SK-N-SH (cell line): Measurements from ENCODE around the gene FLRT1. TPM values are rescaled to one million over a fixed set of nuclear protein-coding genes. Genes with fewer than 3 reads are reported as not detected.

Source experiments
- CTCF ChIA-PET: fragments of 300-600, 350-600 bp; formaldehyde crosslinking; extraction: SDS; loops from one replicate; lab custom pipeline; 2021; lab: Yijun Ruan, JAX
- POLR2A ChIA-PET: fragments of 350-600 bp; sonication (Branson Sonifier 250); formaldehyde crosslinking; extraction: SDS; loops from one replicate; lab custom pipeline; 2020; ENCODE audit warnings: antibody characterized with exemption, inconsistent platforms; lab: Yijun Ruan, JAX
- DNase-seq: peaks from one replicate; pipeline ENCODE4 v3.0.0; 2012
- H2AFZ ChIP-seq: fragments of 200-600 bp; sonication (generic); 2 replicates; pipeline ENCODE4 v1.8.1; 2016; ENCODE audit warnings: antibody characterized with exemption, mild to moderate bottlenecking, low read depth
- H3F3A ChIP-seq: fragments of 200-600 bp; sonication (generic); replicated peaks from 2 replicates; pipeline ENCODE3; 2016; ENCODE audit warnings: antibody characterized with exemption, mild to moderate bottlenecking; ENCODE audit not compliant: insufficient read depth
- H3K27ac ChIP-seq, 2 experiments: fragments of 200-500 bp in 1 of 2; fragments of 200-600 bp in 1 of 2; sonication (Bioruptor generic) in 1 of 2; sonication (generic), shearing (Covaris generic) in 1 of 2; 2 replicates each; pipeline versions ENCODE4 v1.5.1 to v1.6.1; 2014 to 2016; ENCODE audit warnings: low read depth in 2 of 2, inconsistent platforms in 1 of 2, low read length in 1 of 2, mild to moderate bottlenecking in 1 of 2, mixed read lengths in 1 of 2
- H3K27me3 ChIP-seq: fragments of 200-600 bp; sonication (generic), shearing (Covaris generic); 2 replicates; pipeline ENCODE4 v1.6.1; 2016; ENCODE audit warnings: mixed run types; ENCODE audit not compliant: insufficient read depth
- H3K36me3 ChIP-seq, 2 experiments: fragments of 200-500 bp in 1 of 2; fragments of 200-600 bp in 1 of 2; sonication (Bioruptor generic) in 1 of 2; sonication (generic) in 1 of 2; replicated peaks in 1 of 2; 2 replicates each; pipeline versions ENCODE3 to v1.5.1; 2014 to 2016; ENCODE audit warnings: low read length in 1 of 2, mild to moderate bottlenecking in 1 of 2; ENCODE audit not compliant: insufficient read depth in 2 of 2, control insufficient read depth in 1 of 2
- H3K4me1 ChIP-seq, 2 experiments: fragments of 200-500 bp in 1 of 2; fragments of 200-600 bp in 1 of 2; sonication (Bioruptor generic) in 1 of 2; sonication (generic), shearing (Covaris generic) in 1 of 2; 2 replicates each; pipeline versions ENCODE4 v1.5.1 to v1.6.1; 2014 to 2016; ENCODE audit warnings: low read depth in 1 of 2, low read length in 1 of 2, mixed run types in 1 of 2; ENCODE audit not compliant: insufficient read depth in 2 of 2, control insufficient read depth in 1 of 2
- H3K4me2 ChIP-seq: fragments of 200-600 bp; sonication (generic), shearing (Covaris generic); 2 replicates; pipeline ENCODE4 v1.6.1; 2017; ENCODE audit warnings: mixed run types
- H3K4me3 ChIP-seq, 2 experiments: fragments of 200-500 bp in 1 of 2; fragments of 200-600 bp in 1 of 2; sonication (Bioruptor generic) in 1 of 2; sonication (generic), shearing (Covaris generic) in 1 of 2; 2 replicates each; pipeline versions ENCODE4 v1.5.1 to v1.8.1; 2014 to 2016; ENCODE audit warnings: low read depth in 2 of 2, inconsistent platforms in 1 of 2, low read length in 1 of 2, mild to moderate bottlenecking in 1 of 2, mixed read lengths in 1 of 2, moderate library complexity in 1 of 2
- H3K79me2 ChIP-seq: fragments of 200-600 bp; sonication (generic); 2 replicates; pipeline ENCODE4 v1.8.1; 2017; ENCODE audit warnings: mild to moderate bottlenecking; ENCODE audit not compliant: insufficient read depth
- H3K9ac ChIP-seq: fragments of 200-600 bp; sonication (generic); 2 replicates; pipeline ENCODE4 v1.6.1; 2017; ENCODE audit warnings: mixed run types
- H3K9me2 ChIP-seq: fragments of 200-600 bp; sonication (generic); 2 replicates; pipeline ENCODE4 v1.6.1; 2017; ENCODE audit warnings: mixed run types
- H3K9me3 ChIP-seq: fragments of 200-600 bp; sonication (generic); 2 replicates; pipeline ENCODE4 v1.6.1; 2017; ENCODE audit warnings: mixed run types, mild to moderate bottlenecking, moderate library complexity
- H4K20me1 ChIP-seq: fragments of 200-600 bp; sonication (generic); 2 replicates; pipeline ENCODE4 v1.6.1; 2017; ENCODE audit warnings: mild to moderate bottlenecking, mixed run types; ENCODE audit not compliant: insufficient read depth
- CHD2 ChIP-seq: fragments of 150-350 bp; IDR thresholded peaks from 2 replicates; pipeline ENCODE4 v1.6.1; 2018; ENCODE audit warnings: low read length; ENCODE audit not compliant: partially characterized antibody
- FOSL2 ChIP-seq: IDR thresholded peaks from 2 replicates; pipeline ENCODE4 v1.4.0; 2012; ENCODE audit warnings: low read depth, mild to moderate bottlenecking, moderate library complexity, borderline replicate concordance
- FOXJ3 ChIP-seq: sonication (generic); formaldehyde crosslinking; IDR thresholded peaks from 2 replicates; pipeline ENCODE4 v1.5.1; 2020; ENCODE audit warnings: mild to moderate bottlenecking, missing genetic modification reagents
- JUND ChIP-seq: IDR thresholded peaks from 2 replicates; pipeline ENCODE4 v1.4.0; 2012
- MXI1 ChIP-seq: IDR thresholded peaks from 2 replicates; pipeline ENCODE4 v1.6.1; 2012; ENCODE audit warnings: mild to moderate bottlenecking, low read depth, low read length, improper control_type of control experiment
- POLR2AphosphoS5 ChIP-seq: IDR thresholded peaks from 2 replicates; pipeline ENCODE4 v1.6.1; 2012; ENCODE audit warnings: low read depth, low read length
- RAD21 ChIP-seq: IDR thresholded peaks from 2 replicates; pipeline ENCODE4 v1.6.1; 2012; ENCODE audit warnings: mild to moderate bottlenecking, low read length
- RFX5 ChIP-seq: IDR thresholded peaks from 2 replicates; pipeline ENCODE4 v1.6.1; 2012; ENCODE audit warnings: mild to moderate bottlenecking, improper control_type of control experiment, low read length
- RXRA ChIP-seq: IDR thresholded peaks from 2 replicates; pipeline ENCODE4 v1.4.0; 2012; ENCODE audit warnings: low read depth, mild to moderate bottlenecking, borderline replicate concordance
- TAF1 ChIP-seq: IDR thresholded peaks from 2 replicates; pipeline ENCODE4 v1.6.1; 2012; ENCODE audit warnings: low read depth, mild to moderate bottlenecking, low read length, moderate library complexity, borderline replicate concordance
- TCF12 ChIP-seq: IDR thresholded peaks from 2 replicates; pipeline ENCODE4 v1.4.0; 2012
- TEAD4 ChIP-seq: IDR thresholded peaks from 2 replicates; pipeline ENCODE4 v1.4.0; 2012; ENCODE audit warnings: mild to moderate bottlenecking, borderline replicate concordance; ENCODE audit not compliant: insufficient read depth
- YY1 ChIP-seq: IDR thresholded peaks from 2 replicates; pipeline ENCODE4 v1.4.0; 2012; ENCODE audit warnings: low read depth, mild to moderate bottlenecking
- WGBS: methylation state at CpG from one replicate; pipeline ENCODE4 v1.1.6; 2017; ENCODE audit warnings: low lambda C conversion rate; 5-methylcytosine and 5-hydroxymethylcytosine counted together
- polyA plus RNA-seq, 3 experiments: library from polyadenylated mRNA; depleted of rRNA; stranded (reverse); fragments of >200 nt; gene quantifications; 2 replicates each; pipeline ENCODE4 v1.2.3, GENCODE V29; 2012
- TF ChIP-seq, protein P1 (sequence below): IDR thresholded peaks from 2 replicates; pipeline ENCODE4 v1.4.0; 2012; ENCODE audit warnings: low read depth, borderline replicate concordance
- TF ChIP-seq, protein P2 (sequence below): IDR thresholded peaks from 2 replicates; pipeline ENCODE4; 2012
- TF ChIP-seq, protein P3 (sequence below): fragments of 200-600 bp; sonication (generic); IDR thresholded peaks from 2 replicates; pipeline ENCODE4 v1.6.1; 2017; ENCODE audit warnings: antibody characterized with exemption, mild to moderate bottlenecking, moderate library complexity
- TF ChIP-seq, protein P4 (sequence below): IDR thresholded peaks from 2 replicates; pipeline ENCODE4 v1.4.0; 2012; ENCODE audit warnings: low read depth
- TF ChIP-seq, protein P5 (sequence below): fragments of 150-350 bp; IDR thresholded peaks from 2 replicates; pipeline ENCODE4 v1.6.1; 2017; ENCODE audit warnings: antibody characterized with exemption, low read length, low read depth, borderline replicate concordance

The FLRT1 gene
- polyA plus RNA-seq, 1 of the 3 experiments (the other 2 are of a cell fraction), result 0.03 TPM

DNA sequence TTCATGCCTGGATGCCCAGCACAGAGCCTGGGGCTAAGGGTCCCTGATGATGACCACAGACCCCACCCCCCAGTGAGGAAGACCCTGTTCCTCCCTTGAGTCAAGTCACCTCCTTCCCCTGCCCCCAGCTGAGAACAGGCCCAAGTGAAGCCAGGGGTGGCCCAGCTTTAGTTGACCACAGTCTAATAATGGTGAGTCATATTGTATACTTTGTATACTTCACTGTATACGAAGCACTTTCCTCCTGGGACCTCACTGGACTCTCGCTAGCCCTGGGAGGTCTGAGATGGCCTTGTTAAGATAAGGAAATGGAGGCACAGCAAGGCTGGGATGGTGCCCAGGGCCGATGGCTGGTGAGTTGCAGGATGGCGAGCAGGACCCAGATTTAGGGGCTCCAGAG, 3.7 kb upstream of the FLRT1 start:
- Histone ChIP-seq H3K9me3 (no peaks in the 10 kb centered on the region), H3K36me3 (no peaks in the 10 kb centered on the region), H3K27me3 (no peaks in the 10 kb centered on the region), H4K20me1 (no peaks in the 10 kb centered on the region), H3K4me3 (no peak overlapping the region), H3K9me2 (no peaks in the 10 kb centered on the region), H3K9ac (no peak overlapping the region), H3K27ac (no peak overlapping the region), H3F3A (no peaks in the 10 kb centered on the region), H3K4me1 (peaks cover 3 to 31% of the 10 kb centered on the region in 2 experiments; a peak in 2 of 4 replicates), H2AFZ (no peak overlapping the region), H3K79me2 (no peaks in the 10 kb centered on the region), H3K4me2 (peak overlapping the region; percentile 15; the same call in 1 of the 2 replicates)
- POLR2A ChIA-PET, result interaction anchor here (0.7 kb wide), 1 partner anchor 25 kb away, joined by 3 read pairs; no protein-coding TSS in a partner anchor
- CTCF ChIA-PET, result interaction anchor here (1.0 to 2.8 kb wide), 5 partner anchors 9 to 194 kb away, joined by 3 to 11 read pairs (median 3); no protein-coding TSS in a partner anchor
- no peak for DNase-seq
- TF ChIP-seq RFX5 (no peak), TAF1 (no peak), TEAD4 (no peak), POLR2AphosphoS5 (no peak), JUND (no peak), YY1 (no peak), FOXJ3 (CRISPR knock-in tag) (no peak), RXRA (no peak)
- TF ChIP-seq, protein P1, sequence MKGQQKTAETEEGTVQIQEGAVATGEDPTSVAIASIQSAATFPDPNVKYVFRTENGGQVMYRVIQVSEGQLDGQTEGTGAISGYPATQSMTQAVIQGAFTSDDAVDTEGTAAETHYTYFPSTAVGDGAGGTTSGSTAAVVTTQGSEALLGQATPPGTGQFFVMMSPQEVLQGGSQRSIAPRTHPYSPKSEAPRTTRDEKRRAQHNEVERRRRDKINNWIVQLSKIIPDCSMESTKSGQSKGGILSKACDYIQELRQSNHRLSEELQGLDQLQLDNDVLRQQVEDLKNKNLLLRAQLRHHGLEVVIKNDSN, result no peak
- TF ChIP-seq, protein P2, sequence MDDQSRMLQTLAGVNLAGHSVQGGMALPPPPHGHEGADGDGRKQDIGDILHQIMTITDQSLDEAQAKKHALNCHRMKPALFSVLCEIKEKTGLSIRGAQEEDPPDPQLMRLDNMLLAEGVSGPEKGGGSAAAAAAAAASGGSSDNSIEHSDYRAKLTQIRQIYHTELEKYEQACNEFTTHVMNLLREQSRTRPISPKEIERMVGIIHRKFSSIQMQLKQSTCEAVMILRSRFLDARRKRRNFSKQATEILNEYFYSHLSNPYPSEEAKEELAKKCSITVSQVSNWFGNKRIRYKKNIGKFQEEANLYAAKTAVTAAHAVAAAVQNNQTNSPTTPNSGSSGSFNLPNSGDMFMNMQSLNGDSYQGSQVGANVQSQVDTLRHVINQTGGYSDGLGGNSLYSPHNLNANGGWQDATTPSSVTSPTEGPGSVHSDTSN, result no peak
- TF ChIP-seq, protein P3, sequence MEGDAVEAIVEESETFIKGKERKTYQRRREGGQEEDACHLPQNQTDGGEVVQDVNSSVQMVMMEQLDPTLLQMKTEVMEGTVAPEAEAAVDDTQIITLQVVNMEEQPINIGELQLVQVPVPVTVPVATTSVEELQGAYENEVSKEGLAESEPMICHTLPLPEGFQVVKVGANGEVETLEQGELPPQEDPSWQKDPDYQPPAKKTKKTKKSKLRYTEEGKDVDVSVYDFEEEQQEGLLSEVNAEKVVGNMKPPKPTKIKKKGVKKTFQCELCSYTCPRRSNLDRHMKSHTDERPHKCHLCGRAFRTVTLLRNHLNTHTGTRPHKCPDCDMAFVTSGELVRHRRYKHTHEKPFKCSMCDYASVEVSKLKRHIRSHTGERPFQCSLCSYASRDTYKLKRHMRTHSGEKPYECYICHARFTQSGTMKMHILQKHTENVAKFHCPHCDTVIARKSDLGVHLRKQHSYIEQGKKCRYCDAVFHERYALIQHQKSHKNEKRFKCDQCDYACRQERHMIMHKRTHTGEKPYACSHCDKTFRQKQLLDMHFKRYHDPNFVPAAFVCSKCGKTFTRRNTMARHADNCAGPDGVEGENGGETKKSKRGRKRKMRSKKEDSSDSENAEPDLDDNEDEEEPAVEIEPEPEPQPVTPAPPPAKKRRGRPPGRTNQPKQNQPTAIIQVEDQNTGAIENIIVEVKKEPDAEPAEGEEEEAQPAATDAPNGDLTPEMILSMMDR, result no peak
- TF ChIP-seq, protein P4, sequence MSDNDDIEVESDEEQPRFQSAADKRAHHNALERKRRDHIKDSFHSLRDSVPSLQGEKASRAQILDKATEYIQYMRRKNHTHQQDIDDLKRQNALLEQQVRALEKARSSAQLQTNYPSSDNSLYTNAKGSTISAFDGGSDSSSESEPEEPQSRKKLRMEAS, result no peak
- 43% methylated on average over 2 of the region's 4 CpGs for WGBS

DNA sequence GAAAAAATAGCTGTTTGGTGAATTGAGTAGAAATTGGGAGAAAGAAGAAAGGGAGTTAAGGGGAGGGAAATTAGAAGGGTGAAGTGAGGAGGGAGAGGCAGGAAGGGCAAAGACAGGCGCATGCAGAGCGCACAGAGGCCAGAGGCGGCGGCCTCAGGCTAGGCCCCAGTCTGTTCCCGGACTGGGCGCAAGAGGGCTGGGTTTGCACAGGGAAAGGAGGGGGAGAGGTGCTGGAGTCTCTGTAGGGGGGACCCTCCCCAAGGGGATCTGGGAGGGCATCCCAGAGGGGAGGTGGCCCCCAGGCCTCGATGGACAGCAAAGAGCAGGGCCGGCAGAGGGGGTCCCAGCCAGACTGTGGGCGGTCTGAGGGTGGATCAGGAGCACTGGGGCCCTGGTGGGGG, 1.3 kb upstream of the FLRT1 start:
- H3K4me1 ChIP-seq, result peaks cover 3 to 41% of the 10 kb centered on the region in 2 experiments; a peak in 2 of 4 replicates
- no peak overlapping the region for H3K4me3 ChIP-seq
- POLR2A ChIA-PET, result interaction anchor here (1.1 kb wide), 1 partner anchor 38 kb away, joined by 3 read pairs; no protein-coding TSS in a partner anchor
- H3K4me2 ChIP-seq, result no peak overlapping the region
- WGBS, result 97% methylated on average over 7 of the region's 9 CpGs
- CTCF ChIA-PET, result interaction anchor here (1.3 to 2.8 kb wide), 2 partner anchors 28 to 118 kb away, joined by 5 to 11 read pairs; no protein-coding TSS in a partner anchor
- no peak for DNase-seq
- H3K27ac ChIP-seq, result no peak overlapping the region
- no peaks in the 10 kb centered on the region for H3K9me3 ChIP-seq
- no peaks in the 10 kb centered on the region for H3F3A ChIP-seq
- no peaks in the 10 kb centered on the region for H3K27me3 ChIP-seq
- TF ChIP-seq CHD2 (no peak), FOSL2 (no peak), TCF12 (no peak), MXI1 (no peak), TAF1 (no peak), RAD21 (no peak)
- TF ChIP-seq, protein P5, sequence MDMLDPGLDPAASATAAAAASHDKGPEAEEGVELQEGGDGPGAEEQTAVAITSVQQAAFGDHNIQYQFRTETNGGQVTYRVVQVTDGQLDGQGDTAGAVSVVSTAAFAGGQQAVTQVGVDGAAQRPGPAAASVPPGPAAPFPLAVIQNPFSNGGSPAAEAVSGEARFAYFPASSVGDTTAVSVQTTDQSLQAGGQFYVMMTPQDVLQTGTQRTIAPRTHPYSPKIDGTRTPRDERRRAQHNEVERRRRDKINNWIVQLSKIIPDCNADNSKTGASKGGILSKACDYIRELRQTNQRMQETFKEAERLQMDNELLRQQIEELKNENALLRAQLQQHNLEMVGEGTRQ, result no peak
- no peaks in the 10 kb centered on the region for H3K36me3 ChIP-seq
- H3K9me2 ChIP-seq, result no peaks in the 10 kb centered on the region
- H3K79me2 ChIP-seq, result no peaks in the 10 kb centered on the region
- no peak overlapping the region for H3K9ac ChIP-seq
- H2AFZ ChIP-seq, result no peak overlapping the region
- H4K20me1 ChIP-seq, result 0 out of 2 replicates have a peak, but pooled peaks cover 3% of the 10 kb centered on the region
